Cerebellar nuclear complex (tissue), 1 donor: ENCODE measurements around the gene FAM120A.
"Not testable (repeated sequence)": the region's sequence is repeated elsewhere in the genome, so short reads cannot be mapped to it uniquely, and the experiment has no call there.

Experiments
- DNase-seq, 2 experiments: peaks; one replicate each; lab custom pipeline; 2025; lab: John Stamatoyannopoulos, UW

The FAM120A gene

DNA sequence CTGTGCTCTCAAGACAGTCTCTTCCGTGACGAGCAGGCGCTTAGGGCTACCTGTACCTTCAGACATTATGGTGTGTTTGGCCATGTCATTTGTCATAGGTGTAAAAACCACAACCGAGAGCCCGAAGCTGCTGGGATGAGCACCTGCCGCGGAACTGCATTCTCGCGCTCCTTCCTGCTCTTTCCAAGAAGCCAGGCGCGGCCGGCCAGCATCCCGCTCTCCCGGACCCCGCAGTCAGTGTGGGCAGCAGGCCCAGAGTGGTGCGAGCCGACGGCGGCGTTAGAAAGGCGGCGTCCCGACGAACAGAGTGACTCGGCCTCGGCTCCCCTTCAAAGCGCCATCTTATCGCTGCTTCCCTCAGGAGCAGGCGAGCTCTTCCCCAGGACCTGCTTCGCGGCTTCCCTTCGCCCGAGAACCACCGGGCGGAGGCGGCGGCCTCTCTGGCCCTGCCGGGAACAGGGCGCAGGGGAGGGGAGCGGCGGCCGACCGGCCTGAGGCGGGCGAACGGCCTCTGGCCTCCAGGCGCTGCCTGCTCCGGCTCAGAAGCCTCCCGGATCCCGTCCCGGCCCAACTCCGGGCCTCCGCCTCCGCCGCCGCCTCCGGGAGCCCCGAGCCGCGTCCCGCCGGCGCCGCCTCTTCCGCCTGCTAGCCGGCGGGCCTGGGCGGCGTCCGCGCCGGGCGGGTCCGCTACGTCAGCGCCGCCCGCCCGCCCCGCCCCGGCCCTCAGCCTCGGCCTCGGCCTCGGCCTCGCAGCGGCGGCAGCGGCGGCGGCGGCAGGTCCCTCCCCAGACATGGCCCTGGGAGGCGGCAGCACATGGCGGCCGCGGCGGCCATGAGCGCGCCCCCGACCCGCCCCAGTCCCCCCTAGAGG, at the start of gene FAM120A:
Gene FAM120A, plus strand, starts transcription at position 741 of the 871 bp plus-strand sequence. CDS start 231 bp downstream, outside the sequence.
- no peak for DNase-seq

- DNase-seq: no peak
Measured at GRCh38 chr9:93406371-93406770, 45.1 kb upstream of the FAM120A start.

DNA sequence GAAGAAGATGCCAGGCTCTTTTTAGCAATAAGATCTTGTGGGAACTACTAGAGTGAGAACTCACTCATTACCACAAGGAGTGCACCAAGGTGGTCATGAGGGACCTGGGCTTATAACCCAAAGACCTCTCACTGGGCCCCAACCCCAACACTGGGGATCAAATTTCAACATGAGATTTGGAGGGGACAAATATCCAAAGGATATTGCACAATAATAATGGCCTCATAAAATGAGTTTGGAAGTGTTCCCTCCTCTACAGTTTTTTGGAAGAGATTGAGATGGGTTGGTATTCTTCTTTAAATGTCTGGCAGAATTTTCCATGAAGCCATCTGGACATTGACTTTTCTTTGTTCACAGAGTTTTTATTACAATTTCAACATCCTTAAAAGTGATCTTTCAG, 38.0 kb upstream of the FAM120A start:
- no peak for DNase-seq

DNA sequence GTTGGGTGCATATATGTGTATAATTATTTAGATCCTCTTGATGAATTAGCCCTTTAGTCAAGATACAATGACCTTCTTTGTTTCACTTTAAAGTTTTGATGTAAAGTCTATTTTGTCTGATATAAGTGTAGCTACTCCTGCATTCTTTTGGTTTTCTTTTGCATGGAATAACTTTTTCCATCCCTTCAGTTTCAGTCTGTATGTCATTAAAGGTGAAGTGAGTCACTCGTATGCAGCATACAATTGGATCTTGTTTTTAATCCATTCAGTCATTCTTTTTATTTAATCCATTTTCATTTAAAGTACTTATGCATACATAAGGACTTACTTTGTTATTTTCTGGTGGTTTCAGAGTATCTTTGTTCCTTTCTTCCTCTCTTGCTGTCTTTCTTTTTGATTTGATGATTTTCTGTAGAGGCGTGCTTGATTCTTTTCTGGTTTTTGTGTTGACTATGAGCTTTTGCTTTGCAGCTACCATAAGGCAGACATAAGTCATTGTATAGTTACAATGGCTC, 36.3 kb upstream of the FAM120A start:
- no peak for DNase-seq

DNA sequence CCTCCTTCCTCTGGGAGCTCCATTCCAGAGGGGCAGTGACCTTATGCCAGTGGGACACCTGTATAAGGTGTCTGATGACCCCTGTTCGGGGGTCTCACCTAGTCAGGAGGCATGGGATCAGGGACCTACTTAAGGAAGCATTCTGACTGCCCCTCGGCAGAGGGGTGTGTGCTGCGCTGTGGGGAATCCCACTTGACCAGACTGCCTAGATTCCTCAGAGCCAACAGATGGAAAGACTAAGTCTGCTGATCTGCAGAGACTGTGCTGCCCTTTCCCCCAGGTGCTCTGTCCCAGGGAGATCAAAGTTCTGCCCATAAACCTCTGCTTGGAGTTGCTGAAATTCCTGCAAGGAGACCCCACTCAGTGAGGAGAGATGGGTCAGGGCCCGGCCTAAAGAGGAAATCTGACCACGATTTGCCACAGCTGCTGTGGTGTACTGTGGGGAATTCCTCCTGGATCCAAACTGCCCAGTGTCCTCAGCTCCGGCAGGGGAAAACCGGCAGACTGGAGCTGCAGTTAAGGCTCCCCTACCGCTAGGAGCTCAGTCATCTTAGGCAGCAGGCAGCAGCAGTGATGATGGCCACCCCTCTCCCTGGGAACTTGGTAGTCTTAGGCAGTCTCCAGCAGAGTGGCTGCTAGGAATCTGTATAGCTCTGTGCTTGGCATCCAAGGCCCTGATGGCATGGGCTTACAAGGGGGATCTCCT, 34.8 kb upstream of the FAM120A start:
- DNase-seq: no peak

DNA sequence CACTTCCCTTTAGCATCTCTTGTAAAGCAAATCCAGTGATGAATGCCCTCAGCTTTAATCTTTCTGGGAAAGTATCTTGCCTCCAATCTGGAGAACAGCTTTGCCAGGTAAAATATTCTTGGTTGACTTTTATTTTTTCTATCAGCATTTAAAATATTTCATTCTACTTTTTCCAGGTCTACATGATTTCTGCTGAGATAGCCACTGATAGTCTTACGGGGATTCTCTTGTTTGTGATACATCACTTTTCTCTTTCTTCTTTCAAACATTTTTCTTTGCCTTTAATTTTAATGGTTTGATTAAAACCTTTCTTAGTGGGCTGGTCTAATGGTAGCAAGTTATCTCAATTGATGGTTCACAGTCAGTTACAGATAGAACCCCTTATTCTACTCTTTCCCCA, 33.9 kb upstream of the FAM120A start:
- DNase-seq: no peak

GRCh38 chr9:93419023-93419422, 32.5 kb upstream of the FAM120A start:
- DNase-seq: no peak

DNA sequence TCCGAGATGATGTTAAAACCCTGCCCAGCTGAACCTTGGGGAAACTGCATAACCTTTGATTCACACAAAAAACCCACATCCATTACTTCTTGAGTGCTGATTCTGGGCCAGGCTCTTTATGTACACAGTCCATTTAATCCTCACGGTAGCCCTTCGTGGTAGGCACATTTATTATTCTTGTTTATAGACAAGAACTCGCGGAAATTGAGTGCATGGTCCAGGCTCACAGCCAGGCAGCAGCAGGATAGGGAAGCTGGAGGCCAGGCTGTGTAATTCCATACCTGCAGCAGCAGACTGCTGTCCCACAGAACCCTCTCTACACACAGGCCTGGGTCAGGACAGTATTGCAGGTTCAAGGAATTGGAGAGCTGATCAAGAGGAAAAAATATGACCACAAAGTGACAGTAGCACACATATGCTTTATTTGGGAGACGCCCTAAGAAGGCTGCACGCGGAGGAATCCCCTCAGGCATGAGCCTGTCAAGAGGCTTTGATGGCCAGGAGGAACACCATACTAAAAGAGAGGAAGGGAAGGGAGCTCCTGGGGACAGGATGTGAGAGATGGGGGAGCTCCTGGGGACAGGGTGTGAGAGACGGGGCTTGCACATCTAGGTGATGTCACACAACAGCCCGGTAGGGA, 28.4 kb upstream of the FAM120A start:
- DNase-seq: no peak

GRCh38 chr9:93427655-93428379, 23.7 kb upstream of the FAM120A start:
- no peak for DNase-seq

GRCh38 chr9:93431539-93432105, 19.9 kb upstream of the FAM120A start:
- no peak for DNase-seq

GRCh38 chr9:93432964-93433363, 18.5 kb upstream of the FAM120A start:
- no peak for DNase-seq

GRCh38 chr9:93434056-93434455, 17.4 kb upstream of the FAM120A start:
- DNase-seq: no peak

DNA sequence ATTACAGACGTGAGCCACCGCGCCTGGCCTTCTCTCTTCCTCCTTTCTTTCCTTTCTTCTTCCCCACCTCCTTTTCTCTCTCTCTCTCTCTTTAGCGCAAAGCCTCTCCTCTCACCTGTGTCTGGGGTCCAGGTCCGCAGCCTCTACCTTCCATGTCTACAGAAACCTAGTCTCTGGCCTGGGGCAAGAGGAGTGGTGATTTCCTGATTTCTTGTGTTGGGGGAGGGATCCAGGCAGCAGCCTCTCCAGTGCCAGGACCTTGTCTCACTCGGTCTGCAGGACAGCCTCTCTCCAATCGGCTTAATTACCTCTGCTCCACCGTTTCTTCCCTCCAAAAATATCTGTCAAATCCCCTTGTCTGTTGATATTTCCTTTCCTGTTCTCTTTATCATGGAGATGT, 16.1 kb upstream of the FAM120A start:
- no peak for DNase-seq

DNA sequence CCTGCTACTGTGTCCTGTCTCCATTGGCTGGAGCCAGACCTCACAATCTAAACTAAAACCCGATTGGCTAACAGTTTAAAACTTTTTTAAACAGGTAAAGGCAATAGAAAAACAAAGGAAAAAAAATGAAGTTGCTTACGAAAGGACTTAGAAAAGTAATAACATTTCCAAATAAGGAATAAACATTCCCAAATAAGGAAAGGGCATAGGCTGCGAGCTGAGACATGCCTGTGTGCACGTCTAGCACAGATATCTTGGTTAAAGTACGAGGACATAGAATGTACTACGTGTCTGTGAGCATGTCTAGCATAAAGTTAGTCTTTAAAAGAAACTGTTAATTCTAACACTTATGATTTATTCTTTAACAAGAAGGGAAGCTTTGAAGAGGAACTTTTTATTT, 15.3 kb upstream of the FAM120A start:
- DNase-seq: no peak

DNA sequence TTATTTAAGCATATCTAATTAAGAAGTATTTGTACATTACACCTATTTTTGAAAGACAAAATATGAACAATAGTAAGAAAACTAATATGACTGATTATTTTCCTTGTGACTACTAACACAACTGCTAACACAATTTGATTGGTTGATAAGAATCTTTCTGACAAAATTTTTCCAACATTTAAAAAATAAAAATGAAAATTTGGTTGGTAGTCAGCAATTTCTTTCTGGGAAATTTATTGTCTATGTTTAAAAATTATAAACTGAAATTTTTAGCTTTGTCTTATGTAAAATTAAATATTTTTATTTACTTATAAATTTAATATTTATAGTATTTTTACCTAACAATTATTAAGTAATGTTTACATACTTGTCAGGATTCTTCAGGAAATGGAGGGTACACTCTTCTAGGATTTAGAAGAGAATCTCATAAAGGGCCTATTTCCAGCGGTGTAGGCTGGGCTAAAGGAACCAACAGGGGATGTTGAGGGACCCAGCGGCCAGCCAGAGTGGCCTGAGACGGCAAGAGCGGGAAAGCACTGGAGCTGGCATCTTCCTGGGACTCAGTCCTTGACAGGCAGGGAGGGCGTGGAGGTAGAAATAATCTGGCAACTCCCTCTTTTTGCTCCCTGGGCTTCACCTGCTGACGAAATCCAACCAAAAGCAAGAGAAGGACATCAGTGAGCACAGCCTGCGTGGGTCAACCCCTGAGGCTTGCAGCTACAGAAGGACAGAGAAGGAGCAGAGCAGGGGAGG, 14.7 kb upstream of the FAM120A start:
- no peak for DNase-seq

DNA sequence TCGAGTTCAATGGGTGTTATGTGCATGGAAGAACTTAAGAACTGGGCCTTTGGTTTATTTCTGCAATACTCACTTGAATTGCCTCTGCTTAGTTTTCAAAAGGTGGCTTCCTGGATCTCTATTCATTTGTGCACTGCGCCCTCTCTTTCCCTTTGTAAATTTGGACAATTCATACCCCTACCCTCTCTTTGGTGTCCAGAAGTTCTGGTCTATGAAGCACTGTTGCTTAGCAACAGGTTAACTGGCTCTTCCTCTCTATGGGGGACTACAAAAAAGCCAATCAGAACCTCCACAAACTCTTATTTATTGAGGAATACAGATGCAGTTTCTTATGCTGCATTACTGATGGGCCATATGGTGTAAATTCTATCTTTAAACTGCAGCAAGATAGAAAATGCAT, 13.5 kb upstream of the FAM120A start:
- no peak for DNase-seq

DNA sequence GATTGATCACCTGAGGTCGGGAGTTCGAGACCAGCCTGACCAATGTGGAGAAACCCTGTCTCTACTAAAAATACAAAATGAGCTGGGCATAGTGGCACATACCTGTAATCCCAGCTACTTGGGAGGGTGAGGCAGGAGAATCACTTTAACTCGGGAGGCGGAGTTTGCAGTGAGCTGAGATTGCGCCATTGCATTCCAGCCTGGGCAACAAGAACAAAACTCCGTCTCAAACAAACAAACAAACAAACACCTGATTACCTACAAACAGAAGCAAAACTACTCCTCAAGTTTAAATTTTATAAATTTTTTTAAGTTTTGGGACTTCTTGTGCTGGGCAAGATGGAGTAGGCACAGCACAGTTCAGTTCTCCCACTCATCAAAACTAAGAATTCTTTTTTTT, 12.2 kb upstream of the FAM120A start:
- DNase-seq: not testable (repeated sequence)

- DNase-seq: no peak
Measured at GRCh38 chr9:93440896-93441580, 10.4 kb upstream of the FAM120A start.

DNA sequence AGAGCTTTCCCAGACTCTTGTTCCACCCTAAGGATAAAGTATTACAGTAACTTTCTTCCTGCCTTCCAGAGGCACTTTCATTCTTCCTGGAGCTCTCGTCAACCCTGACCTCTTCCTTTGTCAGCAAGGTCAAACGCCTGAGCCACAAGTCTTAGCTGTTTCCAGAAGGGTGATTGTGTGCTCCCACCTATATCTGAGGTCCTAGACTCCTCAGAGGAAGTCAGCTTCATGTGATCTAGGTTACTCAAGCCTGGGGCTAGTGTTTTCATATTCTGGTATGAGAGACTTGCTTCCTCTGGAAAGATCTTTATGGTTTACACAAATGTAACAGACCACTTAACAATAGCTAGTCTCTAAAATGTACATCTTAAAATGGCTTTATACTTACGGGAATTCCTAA, 5.4 kb upstream of the FAM120A start:
- no peak for DNase-seq

- DNase-seq: no peak
Measured at GRCh38 chr9:93447655-93448054, 3.8 kb upstream of the FAM120A start.
